ENCODE results near the gene CHST3. TPM values are rescaled to one million over a fixed set of nuclear protein-coding genes. Genes with fewer than 3 reads are reported as not detected.

CHST3 gene
- total RNA-seq, 4 donors from 2014 or later: 24.1 to 43.0 (median 38.7) TPM

GRCh38 chr10:72024596-72024995 is 60.4 kb downstream of the CHST3 start:
- H3K27ac ChIP-seq (replicated peaks in 1 of 4): no peak overlapping the region
- no peak for TF ChIP-seq CTCF (IDR thresholded peaks at IDR 0.05)
- TF ChIP-seq POLR2AphosphoS5 (IDR thresholded peaks at IDR 0.05): no peak
- TF ChIP-seq EP300 (IDR thresholded peaks at IDR 0.05): no peak
- TF ChIP-seq POLR2A (IDR thresholded peaks at IDR 0.05; ENCODE audit: low read depth): no peak
- H3K4me1 ChIP-seq: peaks cover 5 to 18% (median 9%) of the 10 kb centered on the region in 4 donors
- H3K4me3 ChIP-seq: no peak overlapping the region
- intact Hi-C loops (cut with DNase I): no loop called here
- no peaks in the 10 kb centered on the region for H3K36me3 ChIP-seq
- WGBS: 84% methylated on average over 4 of the region's 4 CpGs
- H3K27me3 ChIP-seq: no peaks in the 10 kb centered on the region
- H3K9me3 ChIP-seq: no peaks in the 10 kb centered on the region
- no peak for DNase-seq (ENCODE audit: extremely low spot score)

GRCh38 chr10:72025400-72025799 is 61.2 kb downstream of the CHST3 start:
- no peak for DNase-seq (ENCODE audit: extremely low spot score)
- TF ChIP-seq EP300 (IDR thresholded peaks at IDR 0.05): no peak
- TF ChIP-seq CTCF (IDR thresholded peaks at IDR 0.05): no peak
- no peak for TF ChIP-seq POLR2AphosphoS5 (IDR thresholded peaks at IDR 0.05)
- no peak for TF ChIP-seq POLR2A (IDR thresholded peaks at IDR 0.05; ENCODE audit: low read depth)
- no peak overlapping the region for H3K4me3 ChIP-seq
- H3K4me1 ChIP-seq: peaks cover 5 to 18% (median 12%) of the 10 kb centered on the region in 4 donors
- WGBS: 87% methylated on average over 8 of the region's 8 CpGs
- intact Hi-C loops (cut with DNase I): no loop called here
- H3K9me3 ChIP-seq: no peaks in the 10 kb centered on the region
- no peaks in the 10 kb centered on the region for H3K27me3 ChIP-seq
- no peak overlapping the region for H3K27ac ChIP-seq (replicated peaks in 1 of 4)
- no peaks in the 10 kb centered on the region for H3K36me3 ChIP-seq

- intact Hi-C loops (cut with DNase I): no loop called here
These were observed 61.6 kb downstream of the CHST3 start for GRCh38 chr10:72025832-72026231.

GRCh38 chr10:72026278-72027111 is 62.3 kb downstream of the CHST3 start:
- TF ChIP-seq POLR2A (IDR thresholded peaks at IDR 0.05; ENCODE audit: low read depth): no peak
- TF ChIP-seq EP300 (IDR thresholded peaks at IDR 0.05): no peak
- TF ChIP-seq POLR2AphosphoS5 (IDR thresholded peaks at IDR 0.05): no peak
- no peak for TF ChIP-seq CTCF (IDR thresholded peaks at IDR 0.05)
- no peak for DNase-seq (ENCODE audit: extremely low spot score)
- Histone ChIP-seq H3K27me3 (no peaks in the 10 kb centered on the region), H3K4me3 (no peak overlapping the region), H3K27ac (replicated peaks in 1 of 4) (no peak overlapping the region), H3K36me3 (no peaks in the 10 kb centered on the region), H3K4me1 (peaks cover 3 to 17% (median 10%) of the 10 kb centered on the region in 4 donors), H3K9me3 (no peaks in the 10 kb centered on the region)
- intact Hi-C loops (cut with DNase I): no loop called here
- WGBS: 85% methylated on average over 13 of the region's 14 CpGs

More at GRCh38 chr10:72025832-72026231, 61.6 kb downstream of the CHST3 start:
- H3K27me3 ChIP-seq: no peaks in the 10 kb centered on the region
- TF ChIP-seq EP300 (IDR thresholded peaks at IDR 0.05): no peak
- peaks cover 5 to 16% (median 12%) of the 10 kb centered on the region in 4 donors for H3K4me1 ChIP-seq
- no peaks in the 10 kb centered on the region for H3K36me3 ChIP-seq
- H3K27ac ChIP-seq (replicated peaks in 1 of 4): no peak overlapping the region
- 88% methylated on average over 5 of the region's 5 CpGs for WGBS
- DNase-seq (ENCODE audit: extremely low spot score): no peak
- no peaks in the 10 kb centered on the region for H3K9me3 ChIP-seq
- no peak overlapping the region for H3K4me3 ChIP-seq

GRCh38 chr10:72027498-72027897 is 63.3 kb downstream of the CHST3 start:
- TF ChIP-seq EP300 (IDR thresholded peaks at IDR 0.05) (no peak), POLR2AphosphoS5 (IDR thresholded peaks at IDR 0.05) (no peak), CTCF (IDR thresholded peaks at IDR 0.05) (no peak), POLR2A (IDR thresholded peaks at IDR 0.05; ENCODE audit: low read depth) (no peak)
- 87% methylated on average over 6 of the region's 6 CpGs for WGBS
- Histone ChIP-seq H3K27me3 (peaks cover 0 to 7% (median 0%) of the 10 kb centered on the region in 4 donors), H3K4me1 (peaks cover 0 to 17% (median 4%) of the 10 kb centered on the region in 4 donors), H3K4me3 (no peak overlapping the region), H3K36me3 (no peaks in the 10 kb centered on the region), H3K9me3 (no peaks in the 10 kb centered on the region), H3K27ac (replicated peaks in 1 of 4) (no peak overlapping the region)
- no peak for DNase-seq (ENCODE audit: extremely low spot score)
- intact Hi-C loops (cut with DNase I): no loop called here
